T follicular helper cell (primary cell): Measurements from ENCODE around the gene MTG1.
"Not testable (repeated sequence)": the region's sequence is repeated elsewhere in the genome, so short reads cannot be mapped to it uniquely, and the experiment has no call there.

ENCODE experiments used
- DNase-seq: peaks from one replicate; pipeline ENCODE4 v3.0.0-alpha.2; 2020; ENCODE audit warnings: low read depth

Gene MTG1

GRCh38 chr10:133400624-133401424 lies 6.9 kb downstream of the MTG1 start:
- DNase-seq: no peak

- no peak for DNase-seq
Measured at GRCh38 chr10:133401500-133401899, 7.5 kb downstream of the MTG1 start.

- no peak for DNase-seq
Measured at GRCh38 chr10:133401981-133402725, 8.2 kb downstream of the MTG1 start.

- no peak for DNase-seq
Measured at GRCh38 chr10:133403359-133403758, 9.4 kb downstream of the MTG1 start.

- DNase-seq: no peak
Measured at GRCh38 chr10:133403784-133404183, 9.8 kb downstream of the MTG1 start.

GRCh38 chr10:133405272-133405671 lies 11.3 kb downstream of the MTG1 start:
- DNase-seq: no peak

GRCh38 chr10:133405844-133406527 lies 12.0 kb downstream of the MTG1 start:
- DNase-seq: no peak

- DNase-seq: no peak
Measured at GRCh38 chr10:133411523-133412380, 17.8 kb downstream of the MTG1 start.

GRCh38 chr10:133412381-133412711 lies 18.4 kb downstream of the MTG1 start:
- DNase-seq: no peak

- DNase-seq: not testable (repeated sequence)
Measured at GRCh38 chr10:133414401-133414800, 20.4 kb downstream of the MTG1 start.

GRCh38 chr10:133415752-133416151 lies 21.8 kb downstream of the MTG1 start:
- DNase-seq: no peak

- DNase-seq: no peak
Measured at GRCh38 chr10:133418289-133418993, 24.5 kb downstream of the MTG1 start.

GRCh38 chr10:133419211-133419950 lies 25.4 kb downstream of the MTG1 start:
- no peak for DNase-seq

- no peak for DNase-seq
Measured at GRCh38 chr10:133420028-133420427, 26.1 kb downstream of the MTG1 start.

GRCh38 chr10:133420579-133420978 lies 26.6 kb downstream of the MTG1 start:
- no peak for DNase-seq

GRCh38 chr10:133421336-133422222 lies 27.6 kb downstream of the MTG1 start:
- DNase-seq: no peak

GRCh38 chr10:133422223-133422806 lies 28.4 kb downstream of the MTG1 start:
- no peak for DNase-seq

GRCh38 chr10:133422807-133423771 lies 29.1 kb downstream of the MTG1 start:
- no peak for DNase-seq
